Measurements from ENCODE around the gene PTPRM. TPM values are rescaled to one million over a fixed set of nuclear protein-coding genes. Genes with fewer than 3 reads are reported as not detected.

The PTPRM gene
- total and polyA plus RNA-seq, 2 donors: 60.9 to 112 TPM

GRCh38 chr18:7980656-7981055 lies 413.5 kb downstream of the PTPRM start:
- 84% methylated on average over 4 of the region's 4 CpGs for WGBS
- Histone ChIP-seq H3K36me3 (ENCODE audit: insufficient read depth) (no peaks in the 10 kb centered on the region), H3K4me3 (ENCODE audit: low read depth, low read length) (no peak overlapping the region), H3K27ac (ENCODE audit: low read depth) (no peak overlapping the region), H3K4me1 (ENCODE audit: insufficient read depth) (no peaks in the 10 kb centered on the region)
- DNase-seq (ENCODE audit: extremely low spot score): no peak

DNA sequence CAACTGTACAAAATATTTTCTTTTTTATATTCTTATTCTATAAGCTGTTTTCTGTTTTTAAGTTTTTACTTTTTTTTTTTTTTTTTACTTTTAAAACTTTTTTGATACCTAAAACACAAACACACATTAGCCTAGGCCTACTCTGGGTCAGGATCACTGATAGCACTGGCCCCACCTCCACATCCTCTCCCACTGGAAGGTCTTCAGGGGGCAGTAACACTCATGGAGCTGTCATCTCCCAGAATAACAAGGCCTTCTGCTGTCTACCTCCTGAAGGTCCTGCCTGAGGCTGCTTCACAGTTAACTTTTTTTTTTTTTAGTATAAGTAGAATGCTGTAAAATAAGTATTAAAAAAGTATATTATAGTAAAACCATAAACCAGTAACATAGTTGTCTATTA lies 415.1 kb downstream of the PTPRM start:
- no peak overlapping the region for H3K4me3 ChIP-seq (ENCODE audit: low read depth, low read length)
- H3K27ac ChIP-seq (ENCODE audit: low read depth): no peak overlapping the region
- H3K4me1 ChIP-seq (ENCODE audit: insufficient read depth): no peaks in the 10 kb centered on the region
- no peak for DNase-seq (ENCODE audit: extremely low spot score)
- no peaks in the 10 kb centered on the region for H3K36me3 ChIP-seq (ENCODE audit: insufficient read depth)

DNA sequence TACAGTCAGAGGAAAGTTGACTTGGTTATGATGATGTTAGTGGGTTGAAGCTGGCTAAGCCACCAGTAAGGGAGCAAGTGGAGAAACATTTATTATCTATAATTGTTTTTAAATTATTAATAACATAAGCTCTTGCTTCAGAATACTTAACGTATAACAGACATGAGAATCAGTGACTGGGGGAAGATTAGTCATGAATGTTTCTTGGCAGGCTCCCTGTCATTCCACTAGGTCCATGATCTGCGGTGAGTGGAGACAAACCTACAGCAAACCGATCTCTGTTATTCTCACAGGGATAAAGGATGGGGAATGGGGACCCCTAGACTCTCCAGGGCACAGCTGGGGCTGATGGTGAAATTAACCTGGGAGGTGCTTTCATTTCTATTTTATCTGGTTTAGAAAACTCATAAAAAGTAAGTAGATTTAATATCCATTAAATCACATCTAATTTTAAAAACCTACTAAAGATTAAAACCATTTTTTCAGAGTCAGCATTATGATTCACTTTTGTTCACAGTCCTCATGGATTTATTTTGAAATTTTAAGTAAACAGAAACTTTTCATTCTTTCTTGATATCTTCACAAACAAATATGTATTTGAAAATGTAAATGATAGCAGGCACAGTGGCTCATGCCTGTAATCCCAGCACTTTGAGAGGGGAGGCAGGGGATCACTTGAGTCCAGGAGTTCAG lies 420.3 kb downstream of the PTPRM start:
- Histone ChIP-seq H3K36me3 (ENCODE audit: insufficient read depth) (no peaks in the 10 kb centered on the region), H3K4me1 (ENCODE audit: insufficient read depth) (no peaks in the 10 kb centered on the region), H3K27ac (ENCODE audit: low read depth) (no peak overlapping the region), H3K4me3 (ENCODE audit: low read depth, low read length) (no peak overlapping the region)
- no peak for DNase-seq (ENCODE audit: extremely low spot score)
- WGBS: 33% methylated on average over 3 of the region's 3 CpGs

GRCh38 chr18:7990670-7991069 lies 423.6 kb downstream of the PTPRM start:
- Histone ChIP-seq H3K4me3 (ENCODE audit: low read depth, low read length) (no peak overlapping the region), H3K27ac (ENCODE audit: low read depth) (no peak overlapping the region), H3K36me3 (ENCODE audit: insufficient read depth) (no peaks in the 10 kb centered on the region), H3K4me1 (ENCODE audit: insufficient read depth) (no peaks in the 10 kb centered on the region)
- no peak for DNase-seq (ENCODE audit: extremely low spot score)
- WGBS: 98% methylated on average over 1 of the region's 1 CpG

- no peak overlapping the region for H3K27ac ChIP-seq (ENCODE audit: low read depth)
- no peaks in the 10 kb centered on the region for H3K36me3 ChIP-seq (ENCODE audit: insufficient read depth)
- no peaks in the 10 kb centered on the region for H3K4me1 ChIP-seq (ENCODE audit: insufficient read depth)
- H3K4me3 ChIP-seq (ENCODE audit: low read depth, low read length): no peak overlapping the region
- no peak for DNase-seq (ENCODE audit: extremely low spot score)
- 75% methylated on average over 3 of the region's 3 CpGs for WGBS
Measured at GRCh38 chr18:8001711-8002301, 434.7 kb downstream of the PTPRM start.

DNA sequence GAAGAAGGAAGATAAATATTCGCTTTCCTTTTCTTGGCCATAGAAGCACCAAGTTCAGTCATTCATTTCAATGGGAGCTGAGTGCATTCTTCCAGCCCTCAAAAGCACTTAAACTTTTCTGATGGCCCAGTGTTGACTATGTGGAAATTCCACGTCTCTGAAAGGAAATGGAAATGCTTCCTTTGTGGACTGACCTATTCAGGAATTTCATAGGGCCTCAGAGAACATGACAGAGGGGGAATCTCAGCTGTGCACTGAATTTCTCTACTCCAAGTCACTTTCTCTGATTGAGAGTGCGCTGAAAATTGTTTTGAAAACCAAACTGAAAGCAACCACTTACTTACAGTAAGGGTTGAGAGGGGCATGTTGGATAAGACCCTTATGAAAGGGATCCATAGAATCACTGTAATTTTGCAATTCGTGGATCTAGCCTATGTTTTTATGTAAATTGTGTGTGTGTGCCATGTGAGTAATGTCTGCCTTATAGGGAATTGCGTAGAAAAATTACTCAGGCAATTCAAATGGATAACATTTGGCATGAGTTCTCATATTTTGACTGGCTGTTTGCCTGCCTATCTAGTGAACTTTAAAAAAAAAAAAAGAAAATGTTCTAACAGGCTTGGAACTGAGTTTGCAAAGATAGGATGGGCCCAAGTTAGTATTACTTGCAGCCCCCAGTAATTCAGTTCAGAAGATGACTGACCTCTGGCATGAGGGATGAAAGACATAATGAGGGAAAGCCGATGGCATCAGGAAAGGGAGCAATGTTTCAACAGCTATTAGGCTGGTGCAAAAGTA lies 437.0 kb downstream of the PTPRM start:
- Histone ChIP-seq H3K4me3 (ENCODE audit: low read depth, low read length) (no peak overlapping the region), H3K27ac (ENCODE audit: low read depth) (no peak overlapping the region), H3K36me3 (ENCODE audit: insufficient read depth) (no peaks in the 10 kb centered on the region), H3K4me1 (ENCODE audit: insufficient read depth) (peaks cover 2% of the 10 kb centered on the region)
- WGBS: 65% methylated on average over 6 of the region's 6 CpGs
- no peak for DNase-seq (ENCODE audit: extremely low spot score)

DNA sequence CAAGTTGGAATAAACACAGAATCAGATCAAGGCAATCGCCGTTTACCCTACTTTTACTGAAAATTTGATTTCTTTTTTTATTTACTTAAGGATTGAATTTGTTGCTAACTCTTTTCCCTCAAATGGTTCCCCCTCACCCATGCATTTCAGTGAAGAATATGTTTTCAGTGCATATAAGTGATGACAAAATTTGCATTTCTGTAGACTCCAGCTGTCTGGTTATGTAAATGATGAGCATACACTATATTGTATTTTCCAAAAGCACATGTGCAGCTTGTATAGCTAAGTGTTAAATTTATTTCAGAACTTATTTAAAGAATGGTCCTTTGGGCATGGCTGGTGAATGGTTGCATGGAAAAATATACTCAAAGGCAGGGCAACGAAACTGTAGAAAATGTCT lies 437.7 kb downstream of the PTPRM start:
- H3K4me1 ChIP-seq (ENCODE audit: insufficient read depth): peaks cover 2% of the 10 kb centered on the region
- no peak overlapping the region for H3K27ac ChIP-seq (ENCODE audit: low read depth)
- DNase-seq (ENCODE audit: extremely low spot score): no peak
- H3K4me3 ChIP-seq (ENCODE audit: low read depth, low read length): no peak overlapping the region
- H3K36me3 ChIP-seq (ENCODE audit: insufficient read depth): no peaks in the 10 kb centered on the region
- 93% methylated on average over 3 of the region's 3 CpGs for WGBS

DNA sequence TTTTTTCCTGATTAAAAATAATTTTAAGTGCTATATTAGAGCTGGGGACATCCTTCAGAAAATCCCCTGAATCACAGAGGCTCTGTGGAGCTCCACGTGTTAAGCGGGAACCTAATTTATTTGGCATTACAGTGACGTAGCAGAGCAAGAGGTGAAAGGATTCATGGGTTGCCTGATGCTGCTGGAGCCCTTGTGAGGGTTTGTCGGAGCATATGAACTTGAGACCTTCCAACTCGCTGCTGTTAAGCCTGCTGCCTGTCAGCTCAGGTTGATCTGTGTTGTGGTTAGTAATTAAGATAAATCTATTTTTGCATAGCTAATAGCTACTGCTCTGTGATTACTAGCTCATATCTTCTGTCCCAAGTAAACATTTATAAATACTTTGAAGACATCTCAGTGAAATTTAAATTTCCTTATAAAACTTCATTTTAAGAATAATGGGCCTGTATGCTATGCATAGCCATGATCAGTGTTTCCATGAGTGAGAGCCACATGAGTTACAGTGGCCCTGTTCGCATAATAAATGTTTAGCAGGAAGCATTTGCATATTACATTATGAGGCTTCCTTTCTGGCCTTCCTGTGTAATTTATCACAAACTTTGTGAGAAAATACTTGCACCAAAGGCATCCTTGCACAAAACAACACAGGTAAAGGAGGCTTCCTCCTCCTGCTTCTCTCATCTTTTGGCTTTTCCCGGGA lies 438.9 kb downstream of the PTPRM start:
- Histone ChIP-seq H3K4me3 (ENCODE audit: low read depth, low read length) (no peak overlapping the region), H3K36me3 (ENCODE audit: insufficient read depth) (no peaks in the 10 kb centered on the region), H3K27ac (ENCODE audit: low read depth) (no peak overlapping the region), H3K4me1 (ENCODE audit: insufficient read depth) (peaks cover 2% of the 10 kb centered on the region)
- DNase-seq (ENCODE audit: extremely low spot score): no peak
- 81% methylated on average over 7 of the region's 7 CpGs for WGBS

- Histone ChIP-seq H3K27ac (ENCODE audit: low read depth) (no peak overlapping the region), H3K36me3 (ENCODE audit: insufficient read depth) (no peaks in the 10 kb centered on the region), H3K4me3 (ENCODE audit: low read depth, low read length) (no peak overlapping the region), H3K4me1 (ENCODE audit: insufficient read depth) (peaks cover 2% of the 10 kb centered on the region)
- 95% methylated on average over 3 of the region's 3 CpGs for WGBS
- no peak for DNase-seq (ENCODE audit: extremely low spot score)
Measured at GRCh38 chr18:8006979-8007378, 439.9 kb downstream of the PTPRM start.

GRCh38 chr18:8008033-8008432 lies 440.9 kb downstream of the PTPRM start:
- no peak overlapping the region for H3K4me3 ChIP-seq (ENCODE audit: low read depth, low read length)
- 74% methylated on average over 4 of the region's 4 CpGs for WGBS
- no peak for DNase-seq (ENCODE audit: extremely low spot score)
- peaks cover 2% of the 10 kb centered on the region for H3K4me1 ChIP-seq (ENCODE audit: insufficient read depth)
- H3K36me3 ChIP-seq (ENCODE audit: insufficient read depth): no peaks in the 10 kb centered on the region
- H3K27ac ChIP-seq (ENCODE audit: low read depth): no peak overlapping the region

- no peak for DNase-seq (ENCODE audit: extremely low spot score)
- peaks cover 2% of the 10 kb centered on the region for H3K36me3 ChIP-seq (ENCODE audit: insufficient read depth)
- H3K4me3 ChIP-seq (ENCODE audit: low read depth, low read length): no peak overlapping the region
- no peak overlapping the region for H3K27ac ChIP-seq (ENCODE audit: low read depth)
- H3K4me1 ChIP-seq (ENCODE audit: insufficient read depth): peaks cover 2% of the 10 kb centered on the region
- WGBS: 69% methylated on average over 1 of the region's 1 CpG
Measured at GRCh38 chr18:8011361-8011760, 444.2 kb downstream of the PTPRM start.

DNA sequence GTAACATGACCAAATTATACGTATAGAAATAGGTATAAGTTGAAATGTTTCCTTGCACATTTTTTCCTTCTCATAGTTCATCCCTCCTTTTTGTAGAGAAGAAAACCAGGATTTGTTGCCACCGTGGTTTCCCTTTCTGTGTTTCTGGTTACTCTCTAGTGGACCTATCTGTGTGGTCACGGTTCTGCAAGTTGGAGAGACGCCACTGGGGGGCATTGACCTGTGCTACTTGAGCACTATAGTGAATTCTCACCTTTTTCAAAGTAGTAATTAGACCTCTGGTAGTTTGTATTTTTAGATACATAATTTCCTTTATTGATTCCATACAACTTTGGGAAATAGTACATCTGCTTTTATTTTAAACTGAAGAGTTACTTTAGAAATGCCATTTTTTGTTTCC lies 444.8 kb downstream of the PTPRM start:
- Histone ChIP-seq H3K4me1 (ENCODE audit: insufficient read depth) (peaks cover 2% of the 10 kb centered on the region), H3K36me3 (ENCODE audit: insufficient read depth) (peaks cover 2% of the 10 kb centered on the region), H3K27ac (ENCODE audit: low read depth) (no peak overlapping the region), H3K4me3 (ENCODE audit: low read depth, low read length) (no peak overlapping the region)
- whole genome bisulfite sequencing: 92% methylated on average over 4 of the region's 4 CpGs
- no peak for DNase-seq (ENCODE audit: extremely low spot score)

DNA sequence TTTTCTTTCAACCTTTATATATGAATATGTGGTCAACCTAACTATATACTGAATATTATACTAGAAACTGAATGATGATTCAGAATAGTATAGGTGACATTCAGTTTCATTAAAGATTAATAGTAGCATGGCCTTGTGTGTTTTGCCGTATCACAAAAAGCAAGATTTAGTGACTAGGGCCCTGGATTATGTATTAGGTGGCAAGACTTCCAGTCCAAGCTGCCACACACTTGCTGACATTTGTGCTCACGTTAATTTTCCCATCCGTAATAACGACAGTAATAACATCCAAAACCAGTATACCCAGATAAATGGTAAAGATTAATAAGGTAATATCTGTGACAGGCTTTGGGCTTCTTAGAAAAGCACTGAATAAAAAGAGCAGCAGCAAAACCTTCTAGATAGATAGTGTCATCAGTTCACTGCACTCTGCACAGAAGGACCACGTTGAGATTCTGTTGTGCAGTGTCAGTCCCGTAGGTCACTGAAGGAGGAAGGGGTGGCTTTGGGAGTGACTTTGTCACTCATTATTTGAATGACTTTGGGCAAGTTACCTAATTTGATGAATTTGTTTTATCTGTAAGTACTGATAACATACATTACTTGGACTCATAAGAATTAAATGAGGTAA lies 451.7 kb downstream of the PTPRM start:
- DNase-seq (ENCODE audit: extremely low spot score): no peak
- H3K4me3 ChIP-seq (ENCODE audit: low read depth, low read length): no peak overlapping the region
- H3K36me3 ChIP-seq (ENCODE audit: insufficient read depth): no peaks in the 10 kb centered on the region
- no peak overlapping the region for H3K27ac ChIP-seq (ENCODE audit: low read depth)
- H3K4me1 ChIP-seq (ENCODE audit: insufficient read depth): no peaks in the 10 kb centered on the region
- WGBS: 87% methylated on average over 6 of the region's 6 CpGs

Data from urinary bladder (tissue), 4 donors.